ENCODE data around the gene LRMDA. TPM values are rescaled to one million over a fixed set of nuclear protein-coding genes. Genes with fewer than 3 reads are reported as not detected.

LRMDA gene
- total and polyA plus RNA-seq, 3 experiments from 2014 or later, result not detected

- Histone ChIP-seq H3K27me3 (ENCODE audit: insufficient read depth, low read length, poor library complexity, severe bottlenecking) (no peaks in the 10 kb centered on the region), H3K4me3 (ENCODE audit: low read length) (no peak overlapping the region), H3K4me1 (ENCODE audit: insufficient read depth, low read length) (no peaks in the 10 kb centered on the region), H3K9me3 (ENCODE audit: low read length) (no peaks in the 10 kb centered on the region), H3K36me3 (ENCODE audit: insufficient read depth, low read length) (no peaks in the 10 kb centered on the region), H3K27ac (ENCODE audit: low read depth, low read length) (no peak overlapping the region)
- Mint-ChIP-seq H3K4me1 (no peaks in the 10 kb centered on the region), H3K9me3 (peaks cover 0 to 5% (median 0%) of the 10 kb centered on the region in 5 donors), H3K4me3 (no peak overlapping the region), H3K27me3 (peaks cover 0 to 2% of the 10 kb centered on the region in 2 donors), H3K27ac (no peak overlapping the region), H3K36me3 (no peaks in the 10 kb centered on the region)
- no peak for DNase-seq
- POLR2A ChIA-PET, result no interaction called here
- CTCF ChIA-PET, result no interaction called here
Measured at GRCh38 chr10:76070916-76071315, 639.5 kb downstream of the LRMDA start.

DNA sequence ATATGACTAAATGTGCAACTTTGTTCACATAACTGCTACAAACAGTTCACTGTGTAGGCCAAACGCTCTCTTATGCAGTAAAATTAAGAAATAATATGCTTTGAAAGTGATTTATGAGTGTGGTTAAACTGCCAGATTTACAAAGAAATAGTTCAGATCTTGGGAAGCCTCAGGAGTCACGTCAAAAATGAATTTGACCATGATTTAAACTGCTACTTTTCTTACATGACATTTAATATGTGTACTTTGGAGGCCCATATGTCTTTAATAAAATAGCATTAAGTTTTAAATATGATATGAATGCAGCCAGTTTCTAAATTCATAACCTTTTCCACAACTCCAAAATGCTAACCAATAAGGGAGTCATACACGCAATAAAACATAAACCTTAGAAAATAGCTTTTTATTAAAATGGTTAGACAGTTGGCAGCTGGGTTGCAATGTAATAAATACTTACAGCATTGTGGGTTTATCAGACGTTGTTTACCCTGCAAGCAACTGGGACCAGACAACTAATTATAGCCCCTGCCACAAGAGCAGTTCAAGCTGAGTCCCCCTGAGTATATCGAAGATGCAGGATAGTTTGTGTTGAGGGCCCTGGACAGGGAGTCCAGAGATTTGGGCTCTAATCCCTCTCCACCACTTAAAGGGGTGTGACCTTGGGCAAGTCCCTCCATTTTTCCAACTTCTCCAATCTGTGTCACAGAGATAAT is 640.4 kb downstream of the LRMDA start:
- Histone ChIP-seq H3K4me3 (ENCODE audit: low read length) (no peak overlapping the region), H3K27ac (ENCODE audit: low read depth, low read length) (no peak overlapping the region), H3K27me3 (ENCODE audit: insufficient read depth, low read length, poor library complexity, severe bottlenecking) (no peaks in the 10 kb centered on the region), H3K9me3 (ENCODE audit: low read length) (no peaks in the 10 kb centered on the region), H3K36me3 (ENCODE audit: insufficient read depth, low read length) (no peaks in the 10 kb centered on the region), H3K4me1 (ENCODE audit: insufficient read depth, low read length) (no peaks in the 10 kb centered on the region)
- peaks cover 0 to 2% of the 10 kb centered on the region in 2 donors for H3K27me3 Mint-ChIP-seq
- H3K9me3 Mint-ChIP-seq, result peaks cover 0 to 5% (median 0%) of the 10 kb centered on the region in 5 donors
- CTCF ChIA-PET, result no interaction called here
- POLR2A ChIA-PET, result no interaction called here
- H3K4me3 Mint-ChIP-seq, result no peak overlapping the region
- H3K27ac Mint-ChIP-seq, result no peak overlapping the region
- no peaks in the 10 kb centered on the region for H3K36me3 Mint-ChIP-seq
- no peak for DNase-seq
- no peaks in the 10 kb centered on the region for H3K4me1 Mint-ChIP-seq

DNA sequence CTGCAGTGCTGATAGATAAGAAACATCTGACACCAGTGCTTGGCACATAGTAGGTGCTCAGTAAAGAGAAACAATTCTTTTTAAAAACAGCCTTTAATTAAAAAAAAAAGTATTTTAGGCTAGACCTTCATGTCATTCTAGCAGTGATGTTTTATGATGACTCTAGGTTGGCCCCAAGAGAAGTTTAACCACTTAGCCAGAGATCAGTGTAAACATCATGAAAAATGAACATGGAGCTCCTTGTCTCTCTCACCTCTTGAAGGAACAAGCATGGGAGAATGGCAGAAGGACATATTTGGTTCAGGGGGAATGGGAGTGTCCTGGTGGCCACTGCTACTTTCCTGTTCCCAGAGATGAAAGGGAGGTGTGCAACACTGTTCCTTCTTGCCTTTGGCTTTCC is 641.0 kb downstream of the LRMDA start:
- H3K27ac ChIP-seq (ENCODE audit: low read depth, low read length), result no peak overlapping the region
- CTCF ChIA-PET, result no interaction called here
- H3K4me3 Mint-ChIP-seq, result no peak overlapping the region
- DNase-seq, result no peak
- no peaks in the 10 kb centered on the region for H3K4me1 Mint-ChIP-seq
- H3K27me3 Mint-ChIP-seq, result peaks cover 0 to 2% of the 10 kb centered on the region in 2 donors
- H3K36me3 Mint-ChIP-seq, result no peaks in the 10 kb centered on the region
- H3K9me3 Mint-ChIP-seq, result peaks cover 0 to 5% (median 0%) of the 10 kb centered on the region in 5 donors
- H3K27ac Mint-ChIP-seq, result no peak overlapping the region
- no peaks in the 10 kb centered on the region for H3K9me3 ChIP-seq (ENCODE audit: low read length)
- H3K4me1 ChIP-seq (ENCODE audit: insufficient read depth, low read length), result no peaks in the 10 kb centered on the region
- H3K27me3 ChIP-seq (ENCODE audit: insufficient read depth, low read length, poor library complexity, severe bottlenecking), result no peaks in the 10 kb centered on the region
- no peak overlapping the region for H3K4me3 ChIP-seq (ENCODE audit: low read length)
- POLR2A ChIA-PET, result no interaction called here
- H3K36me3 ChIP-seq (ENCODE audit: insufficient read depth, low read length), result no peaks in the 10 kb centered on the region

DNA sequence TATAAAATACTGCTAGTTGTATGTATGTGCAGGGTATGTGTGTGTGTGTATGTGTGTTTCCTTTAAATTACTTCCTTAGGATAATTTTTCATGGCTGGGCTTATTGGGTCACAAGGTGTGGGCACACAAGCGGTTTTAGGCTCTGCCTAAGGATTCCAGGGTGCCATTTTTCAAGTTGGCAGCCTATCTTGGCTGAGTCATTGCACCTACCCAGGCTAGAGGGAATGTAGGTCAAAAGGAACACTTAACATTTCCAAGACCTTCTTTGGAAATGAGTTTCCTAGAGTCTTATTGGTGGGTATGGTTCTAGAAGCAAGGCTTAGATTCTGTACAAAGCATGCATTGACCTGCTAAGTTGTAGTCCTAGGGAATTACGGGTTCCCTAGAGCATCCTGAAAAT is 642.1 kb downstream of the LRMDA start:
- no peak for DNase-seq
- H3K36me3 ChIP-seq (ENCODE audit: insufficient read depth, low read length), result no peaks in the 10 kb centered on the region
- H3K4me1 ChIP-seq (ENCODE audit: insufficient read depth, low read length), result no peaks in the 10 kb centered on the region
- Mint-ChIP-seq H3K27me3 (peaks cover 0 to 2% of the 10 kb centered on the region in 2 donors), H3K9me3 (peaks cover 0 to 5% (median 0%) of the 10 kb centered on the region in 5 donors), H3K4me1 (no peaks in the 10 kb centered on the region), H3K27ac (no peak overlapping the region), H3K36me3 (no peaks in the 10 kb centered on the region), H3K4me3 (no peak overlapping the region)
- CTCF ChIA-PET, result no interaction called here
- no peak overlapping the region for H3K27ac ChIP-seq (ENCODE audit: low read depth, low read length)
- no peak overlapping the region for H3K4me3 ChIP-seq (ENCODE audit: low read length)
- no peaks in the 10 kb centered on the region for H3K9me3 ChIP-seq (ENCODE audit: low read length)
- POLR2A ChIA-PET, result no interaction called here
- no peaks in the 10 kb centered on the region for H3K27me3 ChIP-seq (ENCODE audit: insufficient read depth, low read length, poor library complexity, severe bottlenecking)

DNA sequence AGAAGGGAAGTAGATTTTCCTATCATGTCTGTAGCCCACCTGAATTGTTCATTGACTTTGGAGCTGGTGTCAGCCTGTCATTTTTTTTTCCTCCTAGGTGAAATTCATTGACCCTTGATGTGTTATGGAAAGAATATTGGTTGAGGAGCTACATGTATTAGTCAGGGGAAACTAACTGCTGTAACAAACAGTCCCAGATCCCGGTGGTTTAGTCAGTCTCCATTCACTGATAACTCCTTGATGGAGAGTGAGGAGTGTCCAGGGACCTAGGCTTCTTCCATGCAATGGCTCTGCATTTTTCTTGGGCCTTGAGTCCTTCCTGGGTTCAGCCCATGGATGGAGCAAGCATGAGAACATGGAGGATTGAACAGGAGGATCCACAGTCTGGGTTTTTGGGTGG is 643.2 kb downstream of the LRMDA start:
- CTCF ChIA-PET, result no interaction called here
- no peak for DNase-seq
- H3K27me3 Mint-ChIP-seq, result peaks cover 0 to 2% of the 10 kb centered on the region in 2 donors
- POLR2A ChIA-PET, result no interaction called here
- no peaks in the 10 kb centered on the region for H3K36me3 ChIP-seq (ENCODE audit: insufficient read depth, low read length)
- no peak overlapping the region for H3K4me3 ChIP-seq (ENCODE audit: low read length)
- H3K4me3 Mint-ChIP-seq, result no peak overlapping the region
- H3K36me3 Mint-ChIP-seq, result no peaks in the 10 kb centered on the region
- no peak overlapping the region for H3K27ac Mint-ChIP-seq
- no peaks in the 10 kb centered on the region for H3K27me3 ChIP-seq (ENCODE audit: insufficient read depth, low read length, poor library complexity, severe bottlenecking)
- no peaks in the 10 kb centered on the region for H3K9me3 ChIP-seq (ENCODE audit: low read length)
- H3K4me1 ChIP-seq (ENCODE audit: insufficient read depth, low read length), result no peaks in the 10 kb centered on the region
- no peak overlapping the region for H3K27ac ChIP-seq (ENCODE audit: low read depth, low read length)
- H3K9me3 Mint-ChIP-seq, result peaks cover 0 to 12% (median 0%) of the 10 kb centered on the region in 5 donors
- no peaks in the 10 kb centered on the region for H3K4me1 Mint-ChIP-seq

DNA sequence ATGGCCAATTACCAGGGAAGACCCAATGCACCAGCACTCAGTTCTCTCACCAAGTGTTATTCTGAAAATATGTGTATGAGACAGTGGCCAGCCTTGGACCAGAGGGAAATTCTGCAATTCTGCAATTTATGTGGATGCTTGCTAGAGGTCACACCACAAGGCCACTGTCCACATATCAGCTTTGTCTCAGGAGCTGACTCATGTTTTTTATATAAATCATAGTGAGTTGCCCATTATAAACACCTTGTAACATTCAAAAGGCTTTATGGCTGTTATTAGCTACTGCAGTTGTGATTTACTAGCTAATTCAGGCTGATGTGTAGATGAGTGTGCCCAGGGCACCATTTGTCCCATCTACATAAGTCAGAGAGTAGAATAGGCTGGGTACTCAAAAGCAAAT is 649.0 kb downstream of the LRMDA start:
- no peak for DNase-seq
- Histone ChIP-seq H3K27me3 (ENCODE audit: insufficient read depth, low read length, poor library complexity, severe bottlenecking) (no peaks in the 10 kb centered on the region), H3K4me3 (ENCODE audit: low read length) (no peak overlapping the region), H3K4me1 (ENCODE audit: insufficient read depth, low read length) (no peaks in the 10 kb centered on the region), H3K36me3 (ENCODE audit: insufficient read depth, low read length) (no peaks in the 10 kb centered on the region), H3K9me3 (ENCODE audit: low read length) (no peaks in the 10 kb centered on the region), H3K27ac (ENCODE audit: low read depth, low read length) (no peak overlapping the region)
- H3K4me3 Mint-ChIP-seq, result no peak overlapping the region
- POLR2A ChIA-PET, result no interaction called here
- no peaks in the 10 kb centered on the region for H3K4me1 Mint-ChIP-seq
- H3K36me3 Mint-ChIP-seq, result no peaks in the 10 kb centered on the region
- no peak overlapping the region for H3K27ac Mint-ChIP-seq
- peaks cover 0 to 8% (median 2%) of the 10 kb centered on the region in 5 donors for H3K9me3 Mint-ChIP-seq
- H3K27me3 Mint-ChIP-seq, result no peaks in the 10 kb centered on the region
- CTCF ChIA-PET, result no interaction called here

DNA sequence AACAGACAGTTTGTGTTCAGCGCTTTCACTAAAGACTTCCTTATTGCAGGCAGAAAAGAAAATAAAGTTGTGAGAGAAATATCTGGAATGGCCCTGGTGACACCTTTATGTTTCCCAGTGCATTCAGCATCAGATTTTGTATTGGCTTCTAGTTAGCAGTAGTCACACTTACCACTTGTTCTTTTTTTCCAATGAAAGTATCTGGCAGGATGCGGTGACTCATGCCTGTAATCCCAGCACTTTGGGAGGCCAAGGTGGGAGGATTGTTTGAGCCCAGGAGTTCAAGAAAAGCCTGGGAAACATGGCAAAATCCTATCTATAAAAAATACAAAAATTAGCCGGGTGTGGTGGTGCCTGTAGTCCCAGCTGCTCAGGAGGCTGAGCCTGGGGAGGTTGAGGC is 649.6 kb downstream of the LRMDA start:
- no peak overlapping the region for H3K27ac Mint-ChIP-seq
- peaks cover 0 to 8% (median 2%) of the 10 kb centered on the region in 5 donors for H3K9me3 Mint-ChIP-seq
- H3K27me3 ChIP-seq (ENCODE audit: insufficient read depth, low read length, poor library complexity, severe bottlenecking), result no peaks in the 10 kb centered on the region
- H3K27me3 Mint-ChIP-seq, result peaks cover 0 to 3% of the 10 kb centered on the region in 2 donors
- H3K36me3 Mint-ChIP-seq, result no peaks in the 10 kb centered on the region
- ChIA-PET CTCF (no interaction called here), POLR2A (no interaction called here)
- H3K4me3 ChIP-seq (ENCODE audit: low read length), result no peak overlapping the region
- no peak overlapping the region for H3K4me3 Mint-ChIP-seq
- no peak for DNase-seq
- no peaks in the 10 kb centered on the region for H3K9me3 ChIP-seq (ENCODE audit: low read length)
- H3K36me3 ChIP-seq (ENCODE audit: insufficient read depth, low read length), result no peaks in the 10 kb centered on the region
- no peaks in the 10 kb centered on the region for H3K4me1 ChIP-seq (ENCODE audit: insufficient read depth, low read length)
- no peaks in the 10 kb centered on the region for H3K4me1 Mint-ChIP-seq
- no peak overlapping the region for H3K27ac ChIP-seq (ENCODE audit: low read depth, low read length)

DNA sequence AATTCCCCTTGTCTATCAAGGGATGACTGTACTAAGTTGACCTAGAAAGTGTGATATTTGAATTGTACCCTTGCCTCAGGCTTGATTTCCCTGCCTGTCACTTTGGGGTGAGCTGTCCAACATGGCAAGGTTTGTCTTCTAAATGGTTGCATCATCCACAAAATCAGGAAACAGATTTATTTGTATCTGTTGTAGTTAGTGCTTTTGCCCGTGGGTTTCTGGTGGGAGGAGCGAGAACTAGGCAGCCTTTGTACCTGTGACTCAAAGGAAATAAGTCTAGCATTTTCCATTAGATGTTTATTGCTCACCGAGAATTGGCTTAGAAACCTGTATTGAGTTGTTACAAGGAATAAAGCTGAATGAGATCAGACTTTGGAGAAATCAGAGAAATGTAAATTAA is 650.8 kb downstream of the LRMDA start:
- Mint-ChIP-seq H3K4me1 (no peaks in the 10 kb centered on the region), H3K4me3 (no peak overlapping the region), H3K36me3 (no peaks in the 10 kb centered on the region), H3K27me3 (peaks cover 0 to 3% of the 10 kb centered on the region in 2 donors), H3K27ac (no peak overlapping the region), H3K9me3 (peaks cover 0 to 8% (median 2%) of the 10 kb centered on the region in 5 donors)
- Histone ChIP-seq H3K9me3 (ENCODE audit: low read length) (no peaks in the 10 kb centered on the region), H3K27ac (ENCODE audit: low read depth, low read length) (no peak overlapping the region), H3K27me3 (ENCODE audit: insufficient read depth, low read length, poor library complexity, severe bottlenecking) (no peaks in the 10 kb centered on the region), H3K36me3 (ENCODE audit: insufficient read depth, low read length) (no peaks in the 10 kb centered on the region), H3K4me1 (ENCODE audit: insufficient read depth, low read length) (no peaks in the 10 kb centered on the region), H3K4me3 (ENCODE audit: low read length) (no peak overlapping the region)
- DNase-seq, result no peak
- CTCF ChIA-PET, result no interaction called here
- POLR2A ChIA-PET, result no interaction called here

Data from CD8-positive, alpha-beta memory T cell (primary cell).